Fibroblast of villous mesenchyme (primary cell): ENCODE measurements around the gene ERC1. TPM values are rescaled to one million over a fixed set of nuclear protein-coding genes. Genes with fewer than 3 reads are reported as not detected.

Source experiments
- DNase-seq: peaks from one replicate; pipeline ENCODE4 v3.0.0-alpha.2; 2010; ENCODE audit warnings: low read depth
- H3K4me3 ChIP-seq: 2 replicates; pipeline ENCODE4 v1.5.1; 2011; ENCODE audit warnings: low read depth, mild to moderate bottlenecking, low read length
- total RNA-seq: library from RNA; depleted of rRNA; stranded (reverse); fragments of >200 nt; gene quantifications from 2 replicates; pipeline ENCODE4 v1.2.3, GENCODE V29; 2012
- TF ChIP-seq, protein P1 (sequence below): IDR thresholded peaks from 2 replicates; pipeline ENCODE4 v1.5.1; 2012; ENCODE audit warnings: low read depth, mild to moderate bottlenecking, low read length; ENCODE audit not compliant: insufficient read depth

The ERC1 gene
- total RNA-seq, 1 donor = 49.7 TPM

DNA sequence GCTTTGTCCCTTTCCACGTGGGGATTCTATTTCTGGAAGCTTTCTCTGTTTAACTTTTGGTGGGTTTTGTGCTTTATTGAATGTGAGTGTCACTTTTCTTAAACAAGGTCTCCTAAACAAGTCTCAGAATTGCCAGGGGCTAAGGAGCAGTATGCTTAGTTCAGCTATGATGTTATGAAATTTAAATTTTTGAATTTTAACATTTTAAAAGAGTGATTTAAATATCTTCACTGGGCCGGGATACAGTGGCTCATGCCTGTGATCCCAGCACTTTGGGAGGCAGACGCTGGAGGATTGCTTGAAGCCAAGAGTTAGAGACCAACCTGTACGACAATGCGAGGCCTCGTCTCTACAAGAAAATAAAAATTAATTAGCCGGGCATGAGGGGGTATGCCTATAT, 276.2 kb downstream of the ERC1 start:
- H3K4me3 ChIP-seq = no peak overlapping the region
- TF ChIP-seq, protein P1, sequence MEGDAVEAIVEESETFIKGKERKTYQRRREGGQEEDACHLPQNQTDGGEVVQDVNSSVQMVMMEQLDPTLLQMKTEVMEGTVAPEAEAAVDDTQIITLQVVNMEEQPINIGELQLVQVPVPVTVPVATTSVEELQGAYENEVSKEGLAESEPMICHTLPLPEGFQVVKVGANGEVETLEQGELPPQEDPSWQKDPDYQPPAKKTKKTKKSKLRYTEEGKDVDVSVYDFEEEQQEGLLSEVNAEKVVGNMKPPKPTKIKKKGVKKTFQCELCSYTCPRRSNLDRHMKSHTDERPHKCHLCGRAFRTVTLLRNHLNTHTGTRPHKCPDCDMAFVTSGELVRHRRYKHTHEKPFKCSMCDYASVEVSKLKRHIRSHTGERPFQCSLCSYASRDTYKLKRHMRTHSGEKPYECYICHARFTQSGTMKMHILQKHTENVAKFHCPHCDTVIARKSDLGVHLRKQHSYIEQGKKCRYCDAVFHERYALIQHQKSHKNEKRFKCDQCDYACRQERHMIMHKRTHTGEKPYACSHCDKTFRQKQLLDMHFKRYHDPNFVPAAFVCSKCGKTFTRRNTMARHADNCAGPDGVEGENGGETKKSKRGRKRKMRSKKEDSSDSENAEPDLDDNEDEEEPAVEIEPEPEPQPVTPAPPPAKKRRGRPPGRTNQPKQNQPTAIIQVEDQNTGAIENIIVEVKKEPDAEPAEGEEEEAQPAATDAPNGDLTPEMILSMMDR = no peak
- DNase-seq = no peak

DNA sequence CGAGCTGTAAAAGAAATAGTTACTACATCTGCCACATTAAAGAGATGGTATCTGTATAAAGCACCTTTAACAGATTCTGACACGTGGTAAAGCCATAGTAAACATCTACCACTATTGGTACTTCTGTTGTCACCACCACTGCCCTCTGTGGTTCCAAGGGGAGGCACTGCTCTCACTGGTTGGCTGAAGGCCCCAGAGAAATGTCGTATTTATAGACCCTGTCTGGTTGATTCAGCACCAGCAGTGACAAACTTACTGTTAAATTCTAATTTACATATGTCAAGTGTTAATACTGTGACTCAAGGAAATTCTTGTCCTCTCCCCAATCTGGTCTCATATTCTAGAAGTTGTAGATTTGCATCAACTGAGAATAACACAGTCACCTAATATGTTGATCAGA, 281.1 kb downstream of the ERC1 start:
- H3K4me3 ChIP-seq = no peak overlapping the region
- TF ChIP-seq, protein P1 = no peak
- no peak for DNase-seq

DNA sequence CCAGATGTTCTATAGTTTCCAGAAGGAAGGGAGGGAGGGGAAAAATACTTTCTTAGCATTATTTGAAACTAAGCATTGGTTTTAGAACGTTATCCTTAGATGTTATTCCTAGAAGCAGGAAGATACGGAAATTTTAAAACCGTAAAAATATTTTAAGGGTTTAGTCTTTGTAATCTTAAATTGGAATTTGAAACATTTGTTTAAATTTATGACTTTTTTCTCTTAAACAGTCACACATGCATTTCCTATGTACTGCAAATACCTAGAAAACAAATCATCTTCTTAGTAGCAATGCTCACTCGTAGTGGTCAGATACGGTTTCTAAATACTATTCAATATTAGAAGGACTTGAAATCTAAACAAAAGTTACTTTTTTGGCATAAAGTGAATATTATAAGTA, 282.0 kb downstream of the ERC1 start:
- no peak overlapping the region for H3K4me3 ChIP-seq
- DNase-seq = no peak
- TF ChIP-seq, protein P1 = no peak

DNA sequence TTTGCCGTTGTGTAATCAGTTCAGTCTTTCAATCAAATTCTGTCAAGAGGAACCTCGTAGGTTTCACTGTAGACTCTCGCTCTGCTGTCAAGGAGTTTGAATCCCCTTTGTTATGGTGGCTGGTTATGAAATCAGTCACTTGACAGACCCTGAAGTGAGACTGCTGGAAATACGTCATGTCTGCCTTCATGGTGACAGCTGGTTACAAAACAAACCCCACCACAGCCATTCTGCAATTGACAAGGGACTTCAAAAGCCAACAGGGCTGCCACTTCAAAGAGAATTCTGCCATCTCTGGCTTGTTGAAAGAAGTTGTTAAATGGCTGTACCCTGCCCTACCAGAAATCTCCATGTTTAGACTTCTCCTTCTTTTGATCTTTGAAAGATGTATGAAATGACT, 286.9 kb downstream of the ERC1 start:
- TF ChIP-seq, protein P1 = no peak
- no peak overlapping the region for H3K4me3 ChIP-seq
- DNase-seq = no peak

DNA sequence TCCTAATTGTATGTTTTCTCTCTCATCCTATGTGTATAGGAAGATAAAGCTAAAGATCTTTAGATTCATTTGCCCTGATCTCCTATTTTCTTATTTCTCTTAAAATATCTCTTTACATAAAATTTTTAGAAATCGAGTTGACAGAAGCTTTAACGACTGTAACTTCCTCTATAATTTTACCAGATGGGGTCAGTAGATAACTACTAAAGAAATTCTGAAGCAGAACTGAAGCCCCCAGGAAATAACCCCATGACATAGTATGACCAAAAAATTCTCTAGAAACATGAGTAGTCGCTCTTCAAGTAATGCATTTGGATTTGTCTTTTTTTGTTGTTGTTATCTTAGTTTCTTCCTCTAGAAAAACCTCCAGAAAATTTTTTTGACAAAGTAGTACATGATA, 288.0 kb downstream of the ERC1 start:
- TF ChIP-seq, protein P1 = no peak
- DNase-seq = no peak

DNA sequence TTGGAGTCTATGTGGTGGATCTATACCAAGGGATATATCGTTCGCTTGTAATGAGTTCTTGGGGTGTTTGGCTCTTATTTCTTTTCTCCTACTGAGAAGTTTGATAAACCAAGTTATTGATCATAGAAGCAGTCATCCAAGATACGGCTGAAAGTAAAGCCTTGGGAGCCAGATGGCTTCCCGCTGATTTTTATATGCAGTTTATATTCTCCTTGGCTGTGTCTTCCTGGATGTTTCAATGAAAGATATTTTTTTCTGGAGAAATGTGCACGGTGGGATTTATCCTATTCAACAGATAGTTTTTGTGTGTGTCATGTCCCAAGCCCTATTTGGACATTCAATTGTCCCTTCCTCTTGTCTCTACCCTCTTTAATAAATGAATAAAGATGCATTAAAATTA, 289.0 kb downstream of the ERC1 start:
- TF ChIP-seq, protein P1 = no peak
- H3K4me3 ChIP-seq = no peak overlapping the region
- no peak for DNase-seq

More for the DNA sequence above, 288.0 kb downstream of the ERC1 start:
- no peak overlapping the region for H3K4me3 ChIP-seq

DNA sequence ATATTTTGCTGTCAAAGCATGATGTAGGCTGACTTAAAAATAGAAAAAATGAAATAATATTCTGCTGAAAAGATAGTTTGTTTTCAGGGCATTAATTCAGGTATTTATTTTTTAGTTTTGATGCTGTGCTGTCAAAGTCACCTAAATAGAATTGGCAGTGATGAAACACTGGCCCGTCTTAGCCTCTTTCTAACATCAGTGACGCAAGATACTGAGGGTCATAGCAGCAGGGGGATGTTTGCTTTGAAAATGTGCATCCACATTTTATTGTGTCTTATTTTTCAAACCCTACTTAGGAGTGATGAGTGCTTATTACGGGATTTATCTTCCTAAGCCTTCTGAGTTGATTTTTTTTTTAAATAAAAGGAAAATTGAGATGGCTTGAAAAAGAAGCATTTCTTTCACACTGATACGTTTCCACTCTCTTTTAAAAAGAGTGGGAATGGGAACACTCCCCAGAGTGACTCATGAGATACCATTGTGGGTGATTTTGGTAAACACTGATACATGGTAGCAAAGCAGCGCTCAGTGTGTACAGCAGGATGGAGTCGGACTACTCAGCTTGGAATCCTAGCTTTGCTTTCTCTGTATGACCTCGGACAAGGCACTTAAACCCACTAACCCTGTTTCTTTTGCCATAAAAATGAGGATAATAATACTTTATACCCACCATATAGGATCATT, 290.8 kb downstream of the ERC1 start:
- H3K4me3 ChIP-seq = peak overlapping the region; percentile 4
- TF ChIP-seq, protein P1 = no peak
- peak; percentile 90 for DNase-seq
